ENCODE data around the gene APPBP2. TPM values are rescaled to one million over a fixed set of nuclear protein-coding genes. Genes with fewer than 3 reads are reported as not detected.
"Not testable (repeated sequence)": the region's sequence is repeated elsewhere in the genome, so short reads cannot be mapped to it uniquely, and the experiment has no call there.

The APPBP2 gene
- total RNA-seq, 2 experiments from 2014 or later, result 22.5 to 25.7 TPM

- ChIA-PET CTCF (no interaction called here), POLR2A (interaction anchor here (0.5 kb wide), 1 partner anchor 320 kb away, joined by 5 read pairs; no protein-coding TSS in a partner anchor)
These were observed 9.6 kb upstream of the APPBP2 start for GRCh38 chr17:60535382-60536279.

DNA sequence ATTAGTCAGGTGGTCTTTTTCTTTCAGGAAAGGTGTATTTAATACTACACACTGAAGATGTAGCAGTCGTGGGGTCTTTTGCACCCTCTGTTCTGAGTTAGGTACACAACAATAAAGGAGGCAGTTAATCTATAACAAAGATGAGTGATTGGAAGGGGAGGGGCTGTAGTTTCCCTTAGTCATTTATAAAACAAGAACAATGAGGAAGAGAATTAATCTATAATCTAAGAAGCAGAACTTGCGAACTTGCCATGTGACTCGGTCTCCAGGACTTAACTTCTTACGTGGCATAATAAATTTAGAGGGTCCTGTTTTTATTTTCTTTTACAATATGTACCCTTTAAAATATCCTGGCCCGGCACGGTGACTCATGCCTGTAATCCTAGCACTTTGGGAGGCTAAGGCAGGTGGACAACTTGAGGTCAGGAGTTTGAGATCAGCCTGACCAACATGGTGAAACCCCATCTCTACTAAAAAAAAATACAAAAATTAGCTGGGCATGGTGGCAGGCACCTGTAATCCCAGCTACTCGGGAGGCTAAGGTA is 8.6 kb upstream of the APPBP2 start:
- POLR2A ChIA-PET, result interaction anchor here (0.5 kb wide), 1 partner anchor 319 kb away, joined by 5 read pairs; no protein-coding TSS in a partner anchor
- CTCF ChIA-PET, result no interaction called here

- ChIA-PET POLR2A (no interaction called here), CTCF (no interaction called here)
These were observed 8.0 kb upstream of the APPBP2 start for GRCh38 chr17:60534010-60534555.

GRCh38 chr17:60529806-60530205 is 3.8 kb upstream of the APPBP2 start:
- ChIA-PET POLR2A (no interaction called here), CTCF (no interaction called here)

DNA sequence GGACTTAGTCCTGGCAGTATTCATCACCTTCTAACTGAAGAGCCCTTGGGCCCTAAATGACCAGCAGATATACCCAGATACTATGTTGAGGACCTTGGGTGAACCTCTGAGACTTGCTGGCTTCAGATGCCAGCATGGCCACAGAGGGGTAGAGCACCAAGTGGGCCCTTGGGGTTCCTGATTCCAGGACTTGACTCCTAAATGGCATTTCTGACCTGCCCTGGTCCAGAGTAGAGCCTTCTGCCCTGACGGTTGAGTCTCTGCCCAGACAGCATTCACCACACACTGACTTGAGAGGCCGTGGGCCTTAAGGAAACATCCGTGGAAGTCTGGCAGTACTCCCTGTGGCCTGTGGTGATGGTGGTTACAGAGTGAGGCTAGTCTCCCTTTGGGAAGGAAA is 2.8 kb upstream of the APPBP2 start:
- ChIA-PET POLR2A (no interaction called here), CTCF (no interaction called here)

GRCh38 chr17:60527701-60528100 is 1.7 kb upstream of the APPBP2 start:
- ChIA-PET CTCF (no interaction called here), POLR2A (no interaction called here)

DNA sequence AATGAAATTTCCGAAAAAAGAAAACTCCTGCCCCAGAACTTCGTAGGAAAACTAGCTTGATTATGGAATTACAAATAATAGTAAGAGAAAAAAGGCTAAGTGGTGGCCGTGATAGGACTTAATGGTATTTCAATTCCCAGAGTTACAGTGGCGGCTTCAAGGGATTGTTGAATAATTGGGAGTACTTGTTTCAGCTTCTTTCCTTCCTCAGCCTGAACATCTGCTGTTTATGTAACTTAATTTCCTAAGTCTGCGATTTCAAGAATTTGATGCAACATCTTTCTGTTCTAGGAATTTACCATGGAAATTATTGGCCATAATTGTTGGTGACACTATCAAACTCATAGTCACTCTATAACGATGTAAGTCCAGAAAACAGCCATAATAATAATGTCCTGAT is 684 bp upstream of the APPBP2 start:
- POLR2A ChIA-PET, result no interaction called here
- CTCF ChIA-PET, result no interaction called here

- ChIA-PET POLR2A (interaction anchor here (0.5 kb wide), 1 partner anchor 68 kb away, joined by 4 read pairs; no protein-coding TSS in a partner anchor), CTCF (no interaction called here)
These were observed 736 bp downstream of the APPBP2 start for GRCh38 chr17:60525328-60525684.

- CTCF ChIA-PET, result interaction anchor here (1.3 kb wide), 1 partner anchor 45 kb away, joined by 3 read pairs; no protein-coding TSS in a partner anchor
- POLR2A ChIA-PET, result interaction anchor here (0.5 kb wide), 1 partner anchor 69 kb away, joined by 4 read pairs; no protein-coding TSS in a partner anchor
These were observed 1.3 kb downstream of the APPBP2 start for GRCh38 chr17:60524463-60525327.

- CTCF ChIA-PET, result interaction anchor here (0.6 to 1.3 kb wide), 3 partner anchors 46 to 382 kb away, joined by 3 to 4 read pairs (median 3); no protein-coding TSS in a partner anchor
- POLR2A ChIA-PET, result interaction anchor here (0.6 kb wide), 1 partner anchor 162 kb away, joined by 6 read pairs; no protein-coding TSS in a partner anchor
These were observed 2.2 kb downstream of the APPBP2 start for GRCh38 chr17:60523822-60524221.

GRCh38 chr17:60522889-60523626 is 3.0 kb downstream of the APPBP2 start:
- CTCF ChIA-PET, result interaction anchor here (0.6 to 1.1 kb wide), 2 partner anchors 52 to 381 kb away, joined by 3 to 4 read pairs; no protein-coding TSS in a partner anchor
- POLR2A ChIA-PET, result no interaction called here

DNA sequence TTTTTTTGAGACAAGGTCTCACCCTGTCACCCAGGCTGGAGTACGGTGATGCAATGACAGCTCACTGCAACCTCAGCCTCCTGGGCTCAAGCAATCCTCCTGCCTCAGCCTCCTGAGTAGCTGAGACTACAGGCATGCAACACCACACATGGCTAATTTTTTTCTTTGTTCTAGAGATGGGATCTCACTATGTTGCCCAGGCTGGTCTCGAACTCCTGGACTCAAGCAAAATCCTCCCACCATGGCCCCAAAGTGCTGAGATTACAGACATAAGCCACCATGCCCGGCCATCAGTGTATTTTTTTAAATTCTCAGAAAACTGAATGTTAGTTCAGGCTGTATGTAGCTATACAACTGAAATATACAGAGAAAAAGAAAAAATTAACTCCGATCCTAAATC is 6.2 kb downstream of the APPBP2 start:
- POLR2A ChIA-PET, result no interaction called here
- CTCF ChIA-PET, result interaction anchor here (0.7 kb wide), 1 partner anchor 72 kb away, joined by 4 read pairs; no protein-coding TSS in a partner anchor

GRCh38 chr17:60515683-60516082 is 10.4 kb downstream of the APPBP2 start:
- CTCF ChIA-PET, result not testable (repeated sequence)

DNA sequence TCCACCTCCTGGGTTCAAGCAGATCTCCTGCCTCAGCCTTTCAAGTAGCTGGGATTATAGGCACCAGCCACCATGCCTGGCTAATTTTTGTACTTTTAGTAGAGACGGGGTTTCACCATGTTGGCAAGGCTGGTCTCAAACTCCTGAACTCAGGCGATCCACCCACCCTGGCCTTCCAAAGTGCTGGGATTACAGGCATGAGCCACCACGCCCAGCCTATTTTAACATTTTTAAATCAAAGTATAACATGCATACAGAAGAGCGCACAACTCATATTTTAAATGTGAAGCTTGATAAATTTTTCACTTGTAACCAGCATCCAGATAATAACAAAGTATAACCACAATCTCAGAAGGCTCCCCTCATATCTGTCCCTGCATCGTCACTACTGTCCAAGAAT is 10.8 kb downstream of the APPBP2 start:
- POLR2A ChIA-PET, CTCF ChIA-PET: not testable (repeated sequence)

More at GRCh38 chr17:60515683-60516082, 10.4 kb downstream of the APPBP2 start:
- POLR2A ChIA-PET, result not testable (repeated sequence)

- ChIA-PET POLR2A (no interaction called here), CTCF (no interaction called here)
These were observed 11.5 kb downstream of the APPBP2 start for GRCh38 chr17:60514500-60514899.

DNA sequence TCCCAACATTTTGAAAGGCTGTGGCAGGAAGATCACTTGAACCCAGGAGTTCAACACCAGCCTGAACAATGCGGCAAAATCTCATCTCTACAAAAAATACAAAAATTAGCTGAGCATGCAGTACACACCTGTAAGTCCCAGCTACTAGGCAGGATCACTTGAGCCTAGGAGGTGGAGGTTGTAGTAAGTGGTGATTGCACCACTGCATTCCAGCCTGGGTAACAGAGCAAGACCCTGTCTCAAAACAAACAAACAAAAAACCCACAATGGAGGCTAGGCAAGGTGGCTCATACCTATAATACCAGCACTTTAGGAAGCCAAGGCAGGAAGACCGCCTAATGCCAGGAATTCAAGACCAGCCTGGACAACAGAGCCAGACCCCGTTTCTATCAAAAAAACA is 12.0 kb downstream of the APPBP2 start:
- CTCF ChIA-PET, result no interaction called here

GRCh38 chr17:60513014-60513413 is 13.0 kb downstream of the APPBP2 start:
- ChIA-PET POLR2A (no interaction called here), CTCF (interaction anchor here (0.6 kb wide), 1 partner anchor 375 kb away, joined by 3 read pairs; no protein-coding TSS in a partner anchor)

More for the DNA sequence above, 12.0 kb downstream of the APPBP2 start:
- POLR2A ChIA-PET, result no interaction called here

GRCh38 chr17:60510723-60511122 is 15.3 kb downstream of the APPBP2 start:
- CTCF ChIA-PET, result no interaction called here
- POLR2A ChIA-PET, result no interaction called here

DNA sequence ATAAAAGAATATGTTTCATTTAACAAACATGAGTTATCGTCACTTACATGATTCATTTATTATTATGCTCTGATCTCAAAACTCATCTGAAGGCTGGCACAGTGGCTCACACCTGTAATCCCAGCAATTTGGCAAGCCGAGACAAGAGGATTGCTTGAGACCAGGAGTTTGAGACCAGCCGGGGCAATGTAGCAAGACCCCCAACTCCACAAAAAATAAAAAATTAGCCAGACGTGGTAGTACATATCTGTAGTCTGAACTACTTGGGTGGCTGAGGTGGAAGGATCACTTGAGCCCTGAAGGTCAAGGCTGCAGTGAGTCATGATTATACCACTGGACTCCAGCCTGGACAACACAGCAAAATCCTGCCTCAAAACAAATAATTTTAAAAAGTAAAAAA is 16.0 kb downstream of the APPBP2 start:
- POLR2A ChIA-PET, result no interaction called here
- CTCF ChIA-PET, result no interaction called here
